IPS-20b (cell line): ENCODE measurements around the gene ZNF524.

Experiments used
- H3K27ac ChIP-seq: one replicate; pipeline ENCODE4 v1.5.1; 2013; ENCODE audit warnings: low read length
- H3K27me3 ChIP-seq: 2 replicates; pipeline ENCODE4 v1.6.1; 2013; ENCODE audit warnings: mild to moderate bottlenecking, low read length, inconsistent platforms; ENCODE audit not compliant: insufficient read depth
- H3K36me3 ChIP-seq: 2 replicates; pipeline ENCODE4 v1.6.1; 2013; ENCODE audit warnings: low read depth, mild to moderate bottlenecking, inconsistent platforms, low read length, moderate library complexity; ENCODE audit not compliant: insufficient read depth
- H3K4me1 ChIP-seq: 2 replicates; pipeline ENCODE4 v1.6.1; 2013; ENCODE audit warnings: mild to moderate bottlenecking, control low read depth, inconsistent platforms, low read length, moderate library complexity; ENCODE audit not compliant: insufficient read depth
- H3K4me3 ChIP-seq: 2 replicates; pipeline ENCODE4 v1.5.1; 2013; ENCODE audit warnings: mild to moderate bottlenecking, low read length, inconsistent platforms
- H3K9ac ChIP-seq: 2 replicates; pipeline ENCODE4 v1.6.1; 2013; ENCODE audit warnings: low read depth, mild to moderate bottlenecking, inconsistent platforms, low read length, moderate library complexity
- H3K9me3 ChIP-seq: 2 replicates; pipeline ENCODE4 v1.6.1; 2013; ENCODE audit warnings: mild to moderate bottlenecking, low read depth, low read length, inconsistent platforms; ENCODE audit not compliant: insufficient read depth

ZNF524 gene

DNA sequence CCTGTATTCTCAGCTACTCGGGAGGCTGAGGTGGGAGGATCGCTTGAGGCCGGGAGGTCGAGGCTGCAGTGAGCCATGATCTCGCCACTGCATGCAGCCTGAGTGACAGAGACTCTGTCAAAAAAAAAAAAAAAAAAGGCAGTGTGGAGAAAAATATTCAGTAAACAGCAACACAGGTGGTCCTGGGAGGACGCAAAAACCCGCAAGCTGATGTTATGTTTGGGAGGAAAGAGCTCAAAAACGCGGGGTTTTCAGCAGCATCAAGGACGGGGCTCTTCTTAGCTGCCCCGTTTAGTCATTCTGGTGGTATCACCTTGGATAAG, 24.9 kb downstream of the ZNF524 start:
- Histone ChIP-seq H3K9ac (peak overlapping the region; percentile 67; the same call in 1 of the 2 replicates), H3K4me1 (no peaks in the 10 kb centered on the region), H3K36me3 (peaks cover 10% of the 10 kb centered on the region), H3K27ac (no peak overlapping the region), H3K27me3 (no peaks in the 10 kb centered on the region), H3K4me3 (peak overlapping the region; percentile 65), H3K9me3 (no peaks in the 10 kb centered on the region)

DNA sequence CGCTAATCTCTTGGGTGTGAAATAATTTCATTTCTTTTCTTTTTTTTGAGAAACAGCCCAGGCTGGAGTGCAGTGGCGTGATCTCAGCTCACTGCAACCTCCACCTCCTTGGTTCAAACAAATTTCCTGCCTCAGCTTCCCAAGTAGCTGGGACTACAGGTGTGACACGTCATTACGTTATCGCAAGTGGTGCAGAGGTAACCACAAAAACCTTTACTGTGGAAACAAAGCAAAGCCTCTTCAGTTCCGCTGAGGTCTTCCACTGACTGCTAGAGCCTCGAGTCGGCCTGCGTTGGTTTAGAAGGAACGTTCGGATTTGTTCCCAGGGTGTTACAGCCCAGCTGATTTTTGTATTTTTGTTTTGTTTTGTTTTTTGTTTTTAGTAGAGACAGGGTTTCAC, 26.3 kb downstream of the ZNF524 start:
- no peaks in the 10 kb centered on the region for H3K9me3 ChIP-seq
- no peaks in the 10 kb centered on the region for H3K27me3 ChIP-seq
- no peak overlapping the region for H3K4me3 ChIP-seq
- no peak overlapping the region for H3K27ac ChIP-seq
- peaks cover under 1% of the 10 kb centered on the region; the same call in 1 of the 2 replicates for H3K36me3 ChIP-seq
- H3K9ac ChIP-seq = no peak overlapping the region
- H3K4me1 ChIP-seq = no peaks in the 10 kb centered on the region

DNA sequence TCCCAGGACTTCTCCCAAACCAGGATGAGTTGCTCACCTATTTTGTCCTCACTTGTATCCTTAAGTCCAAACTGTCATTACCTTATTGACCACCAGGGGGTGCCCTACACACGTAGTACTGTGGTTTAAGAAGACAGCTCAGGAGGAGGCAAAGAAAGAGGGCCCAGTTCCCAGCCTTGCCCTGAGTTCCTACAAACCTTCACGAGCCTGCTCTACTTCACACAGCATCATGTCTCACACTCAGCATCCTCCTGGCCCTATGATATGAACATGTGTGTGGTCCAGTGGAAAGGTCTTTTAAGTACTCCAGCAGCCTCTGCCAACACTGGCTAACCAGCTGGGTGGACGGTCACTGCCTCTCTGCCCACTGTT, 32.4 kb downstream of the ZNF524 start:
- Histone ChIP-seq H3K27ac (no peak overlapping the region), H3K4me1 (peaks cover 4% of the 10 kb centered on the region; the same call in 1 of the 2 replicates), H3K9ac (no peak overlapping the region), H3K27me3 (no peaks in the 10 kb centered on the region), H3K9me3 (no peaks in the 10 kb centered on the region), H3K36me3 (no peaks in the 10 kb centered on the region), H3K4me3 (no peak overlapping the region)

DNA sequence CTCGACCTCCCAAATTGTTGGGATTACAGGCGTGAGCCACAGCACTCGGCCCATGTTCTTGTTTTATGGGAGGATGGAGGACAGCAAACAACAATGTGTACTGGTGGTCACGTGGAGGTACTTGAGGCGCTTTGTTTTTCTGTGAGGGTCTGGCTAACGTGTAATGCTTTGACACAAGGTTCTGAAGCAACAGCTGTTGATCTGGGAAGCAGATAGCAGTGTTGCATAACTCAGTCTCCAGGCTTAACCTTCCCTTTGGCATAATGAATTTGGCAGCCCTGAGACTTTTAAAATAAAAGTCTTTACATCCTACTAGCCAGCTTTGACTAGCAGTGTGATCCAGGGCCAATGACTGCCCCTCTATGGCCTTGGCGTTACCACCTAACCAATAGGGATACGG, 33.8 kb downstream of the ZNF524 start:
- Histone ChIP-seq H3K9ac (no peak overlapping the region), H3K4me3 (no peak overlapping the region), H3K36me3 (no peaks in the 10 kb centered on the region), H3K27me3 (no peaks in the 10 kb centered on the region), H3K4me1 (peaks cover 4% of the 10 kb centered on the region; the same call in 1 of the 2 replicates), H3K9me3 (no peaks in the 10 kb centered on the region), H3K27ac (no peak overlapping the region)

DNA sequence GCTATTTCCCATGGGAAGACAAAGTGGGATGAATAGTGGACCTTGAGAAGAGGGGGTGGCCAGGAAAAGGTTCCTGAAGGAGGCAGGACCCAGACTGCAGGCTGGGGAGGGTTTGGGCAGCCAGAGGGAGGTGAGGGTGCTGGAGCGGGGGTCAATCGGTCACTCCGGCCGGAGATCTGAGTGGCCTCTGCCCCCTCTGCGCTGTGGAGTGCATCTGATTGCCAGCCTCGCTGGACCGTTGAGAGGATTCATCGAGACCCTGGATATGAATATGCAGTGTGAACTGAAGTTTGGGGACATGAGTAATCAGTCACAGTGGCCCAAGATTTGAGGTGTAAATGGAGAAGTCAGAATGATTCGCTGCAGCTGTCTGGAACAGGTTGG, 35.2 kb downstream of the ZNF524 start:
- H3K36me3 ChIP-seq = no peaks in the 10 kb centered on the region
- peak overlapping the region; percentile 87 for H3K4me3 ChIP-seq
- H3K4me1 ChIP-seq = peaks cover 4% of the 10 kb centered on the region; the same call in 1 of the 2 replicates
- H3K27ac ChIP-seq = peak overlapping the region; percentile 73
- H3K9ac ChIP-seq = peak overlapping the region; percentile 97
- H3K9me3 ChIP-seq = no peaks in the 10 kb centered on the region
- no peaks in the 10 kb centered on the region for H3K27me3 ChIP-seq

DNA sequence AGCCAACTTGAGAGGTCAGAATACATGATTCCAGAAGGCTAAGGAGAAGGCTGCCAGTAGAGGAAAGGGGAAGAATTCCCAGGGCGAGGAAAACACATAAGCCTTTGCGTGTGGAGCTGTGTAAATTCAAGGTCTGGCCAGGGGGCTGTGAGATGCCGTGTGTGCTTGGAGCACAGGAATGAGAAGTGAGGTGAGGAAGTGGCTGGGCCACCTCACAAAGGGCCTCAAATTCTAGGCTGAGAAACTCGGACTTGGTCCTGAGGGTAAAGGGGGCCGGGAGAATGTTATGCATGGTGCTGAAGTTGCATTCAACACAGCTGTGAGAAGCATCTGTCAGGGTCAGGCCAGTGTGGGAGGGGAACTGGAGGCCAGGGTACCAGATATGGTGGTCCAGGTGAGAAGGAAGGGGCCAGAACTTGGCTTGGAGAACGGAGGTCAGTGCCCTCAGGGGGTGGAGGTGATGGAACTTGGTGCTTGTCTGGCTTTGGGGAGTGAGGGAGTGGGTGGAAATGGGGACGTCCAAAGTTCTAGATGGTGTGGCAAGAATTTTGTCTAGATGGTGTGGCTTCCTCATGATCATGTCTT, 35.9 kb downstream of the ZNF524 start:
- H3K9ac ChIP-seq = peak overlapping the region; percentile 97; the same call in 1 of the 2 replicates
- no peaks in the 10 kb centered on the region for H3K27me3 ChIP-seq
- no peaks in the 10 kb centered on the region for H3K36me3 ChIP-seq
- no peak overlapping the region for H3K27ac ChIP-seq
- H3K9me3 ChIP-seq = no peaks in the 10 kb centered on the region
- peaks cover 4% of the 10 kb centered on the region; the same call in 1 of the 2 replicates for H3K4me1 ChIP-seq
- H3K4me3 ChIP-seq = peak overlapping the region; percentile 87

DNA sequence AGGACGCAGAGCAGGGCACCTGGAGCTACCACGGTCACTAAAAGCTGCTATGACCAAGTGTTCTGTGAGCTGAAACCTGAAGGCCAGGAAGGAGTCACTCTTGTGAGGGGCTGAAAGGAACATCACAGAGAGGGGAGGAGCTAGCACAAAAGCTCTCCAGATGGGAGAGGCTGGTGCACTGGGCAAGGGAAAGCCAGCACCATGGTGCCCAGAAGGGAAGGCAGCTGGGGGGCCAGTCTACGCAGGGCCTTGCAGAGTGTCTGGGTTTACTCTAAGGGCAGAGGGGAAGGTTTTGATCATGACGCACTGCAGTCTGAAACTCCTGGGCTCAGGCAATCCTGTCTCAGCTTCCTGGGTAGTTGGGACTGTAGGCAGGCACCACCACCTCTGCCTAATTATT, 36.6 kb downstream of the ZNF524 start:
- H3K36me3 ChIP-seq = no peaks in the 10 kb centered on the region
- no peaks in the 10 kb centered on the region for H3K27me3 ChIP-seq
- H3K27ac ChIP-seq = no peak overlapping the region
- peaks cover 4% of the 10 kb centered on the region; the same call in 1 of the 2 replicates for H3K4me1 ChIP-seq
- no peak overlapping the region for H3K9ac ChIP-seq
- H3K9me3 ChIP-seq = no peaks in the 10 kb centered on the region
- H3K4me3 ChIP-seq = peak overlapping the region; percentile 87; the same call in 1 of the 2 replicates

DNA sequence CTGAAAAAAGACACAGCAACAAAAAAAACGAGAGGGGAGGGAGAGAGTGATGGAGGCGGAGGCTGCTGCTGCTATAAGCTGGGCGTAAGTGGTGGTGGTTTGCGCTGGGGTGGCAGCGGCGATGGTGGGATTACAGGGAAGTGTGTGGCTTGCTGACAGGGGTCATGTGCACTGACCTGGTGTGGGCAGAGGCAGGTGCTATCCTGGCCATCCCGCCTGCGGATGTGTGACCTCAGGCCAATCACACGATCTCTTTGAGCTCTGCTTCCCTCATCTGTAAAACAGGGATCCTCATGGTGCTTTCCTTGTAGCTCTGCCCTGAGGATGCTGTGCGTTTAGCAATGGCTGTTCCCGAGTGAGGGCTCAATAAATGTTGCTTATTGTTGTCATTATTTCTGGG, 37.4 kb downstream of the ZNF524 start:
- H3K4me1 ChIP-seq = peaks cover 4% of the 10 kb centered on the region; the same call in 1 of the 2 replicates
- no peak overlapping the region for H3K9ac ChIP-seq
- no peaks in the 10 kb centered on the region for H3K9me3 ChIP-seq
- H3K27ac ChIP-seq = no peak overlapping the region
- H3K4me3 ChIP-seq = no peak overlapping the region
- H3K36me3 ChIP-seq = no peaks in the 10 kb centered on the region
- H3K27me3 ChIP-seq = no peaks in the 10 kb centered on the region

DNA sequence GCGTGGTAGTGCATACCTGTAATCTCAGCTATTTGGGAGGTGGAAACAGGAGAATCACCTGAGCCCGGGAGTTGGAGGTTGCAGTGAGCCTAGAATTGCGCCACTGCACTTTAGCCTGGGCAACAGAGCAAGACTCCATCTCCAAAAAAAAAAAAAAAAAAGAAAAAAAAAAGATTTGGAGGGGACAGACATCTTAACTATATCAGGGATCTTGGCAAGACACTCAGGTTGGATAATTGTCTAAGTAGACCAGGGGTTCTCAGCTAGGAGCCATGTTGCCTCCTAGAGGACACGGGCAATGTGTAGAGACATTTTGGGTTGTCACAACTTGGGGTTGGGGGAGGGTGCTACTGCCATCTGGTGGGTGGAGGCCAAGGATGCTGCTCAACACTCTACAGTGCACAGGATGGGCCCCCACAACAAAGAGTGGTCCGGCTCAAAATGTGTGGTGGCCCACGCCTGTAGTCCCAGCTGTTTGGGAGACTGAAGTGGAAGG, 38.8 kb downstream of the ZNF524 start:
- Histone ChIP-seq H3K4me3 (no peak overlapping the region), H3K9ac (no peak overlapping the region), H3K27me3 (no peaks in the 10 kb centered on the region), H3K4me1 (peaks cover 4% of the 10 kb centered on the region; the same call in 1 of the 2 replicates), H3K36me3 (no peaks in the 10 kb centered on the region), H3K9me3 (no peaks in the 10 kb centered on the region), H3K27ac (no peak overlapping the region)

DNA sequence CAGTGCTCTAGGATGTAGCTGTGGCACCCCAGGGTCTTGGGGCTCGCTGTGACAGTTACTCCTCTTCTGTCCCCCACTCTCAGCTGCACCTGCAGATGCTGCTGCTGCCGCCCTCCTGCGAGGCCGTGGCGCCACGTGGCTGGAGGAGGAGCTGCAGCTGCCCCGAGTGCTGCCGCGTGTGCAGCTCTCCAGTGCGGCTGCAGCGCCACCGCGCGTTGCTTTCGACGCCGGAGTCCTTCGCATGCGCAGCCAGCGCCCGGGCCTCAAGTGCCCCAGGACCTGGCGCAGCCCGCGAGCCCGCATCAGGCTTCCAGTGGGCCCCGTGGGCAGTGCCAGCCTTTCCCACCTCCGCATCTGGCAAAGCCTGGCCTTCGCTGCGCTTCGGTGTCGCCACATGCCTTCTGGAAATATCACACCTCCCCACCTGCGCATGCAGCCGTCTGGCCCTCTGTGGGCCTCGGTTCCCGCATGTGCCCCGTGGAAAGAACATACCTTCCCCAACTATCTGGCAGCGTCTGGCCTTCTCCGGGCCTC, 40.0 kb downstream of the ZNF524 start:
- H3K4me1 ChIP-seq = peaks cover 4% of the 10 kb centered on the region; the same call in 1 of the 2 replicates
- H3K9me3 ChIP-seq = no peaks in the 10 kb centered on the region
- H3K9ac ChIP-seq = peak overlapping the region; percentile 97; the same call in 1 of the 2 replicates
- H3K27ac ChIP-seq = no peak overlapping the region
- H3K27me3 ChIP-seq = no peaks in the 10 kb centered on the region
- H3K4me3 ChIP-seq = peak overlapping the region; percentile 79; the same call in 1 of the 2 replicates
- peaks cover 8% of the 10 kb centered on the region for H3K36me3 ChIP-seq

DNA sequence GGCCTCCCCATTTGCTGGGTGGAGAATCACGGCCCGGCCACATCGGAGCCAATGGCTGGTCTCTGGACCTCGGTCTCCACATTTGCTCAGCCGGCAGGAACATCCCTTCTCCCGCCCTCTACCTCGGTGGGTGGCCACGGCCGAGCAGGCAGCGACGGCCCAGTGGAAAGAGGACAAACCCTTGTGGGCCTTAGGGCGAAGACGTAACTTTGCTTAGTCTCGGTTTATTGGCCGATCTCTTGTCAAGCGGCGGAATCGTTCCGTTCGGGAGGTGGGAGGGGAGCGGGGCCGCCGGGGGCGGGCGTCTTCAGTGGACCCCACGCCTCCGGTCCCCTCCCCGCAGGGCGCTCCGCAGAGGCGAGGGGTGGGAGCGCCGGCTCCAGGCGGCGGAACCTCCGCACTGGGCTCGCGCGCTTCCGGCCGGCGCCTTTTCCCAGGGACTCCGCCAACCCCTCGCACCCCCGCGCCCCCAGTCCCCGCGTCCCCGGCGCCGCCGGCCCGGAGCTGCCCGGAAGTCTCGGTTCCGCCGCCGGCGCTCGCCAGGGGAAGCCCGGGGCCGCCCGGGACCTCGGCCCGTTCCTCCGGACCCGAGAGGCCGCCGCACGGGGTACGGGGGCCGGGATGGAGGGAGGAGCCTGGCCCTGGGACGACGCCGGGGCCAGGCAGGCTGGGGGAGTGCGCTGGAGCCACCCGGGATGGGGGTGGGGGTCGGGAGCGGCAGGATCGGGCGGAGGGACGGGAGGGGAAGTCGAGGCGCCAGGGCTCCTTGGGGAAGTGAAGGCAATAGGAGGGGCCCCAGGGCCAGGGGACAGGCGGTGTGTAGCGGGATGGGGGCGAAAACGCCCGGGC, 40.7 kb downstream of the ZNF524 start, which contains the start of gene ZNF580:
ZNF580 (plus strand) TSS at position 426 of the 849 bp plus-strand sequence. CDS start 1,507 bp downstream, outside the sequence.
- no peaks in the 10 kb centered on the region for H3K27me3 ChIP-seq
- H3K9me3 ChIP-seq = no peaks in the 10 kb centered on the region
- H3K9ac ChIP-seq = peak within 1 kb of the TSS; percentile 97
- peak within 1 kb of the TSS; percentile 21 for H3K27ac ChIP-seq
- H3K36me3 ChIP-seq = peaks cover 15% of the 10 kb centered on the region
- peaks cover 2% of the 10 kb centered on the region; the same call in 1 of the 2 replicates for H3K4me1 ChIP-seq
- H3K4me3 ChIP-seq = peak within 1 kb of the TSS; percentile 79
